HepG2 (cell line): ENCODE measurements around the gene CHPF. TPM values are rescaled to one million over a fixed set of nuclear protein-coding genes. Genes with fewer than 3 reads are reported as not detected.
A peak's percentile ranks its signal among the peaks of the same experiment; 100 is the strongest.

ENCODE experiments used
- HOXD1 ChIP-seq: sonication (generic); formaldehyde crosslinking; IDR thresholded peaks from 2 replicates; pipeline ENCODE4 v1.5.0; 2020; ENCODE audit warnings: missing genetic modification reagents
- IRX3 ChIP-seq: sonication (generic); formaldehyde crosslinking; IDR thresholded peaks from 2 replicates; pipeline ENCODE4 v1.8.1; 2023; ENCODE audit warnings: mild to moderate bottlenecking, low read depth, missing genetic modification reagents, borderline replicate concordance
- KLF11 ChIP-seq: IDR thresholded peaks from 2 replicates; pipeline ENCODE4 v1.6.1; 2016; ENCODE audit warnings: missing compliant biosample characterization
- NR2F2 ChIP-seq: IDR thresholded peaks from 2 replicates; pipeline ENCODE4 v1.6.1; 2012; ENCODE audit warnings: low read depth, inconsistent platforms, borderline replicate concordance
- RBFOX2 ChIP-seq: fragments of 200-400 bp; formaldehyde crosslinking; IDR thresholded peaks from 2 replicates; pipeline ENCODE4 v1.6.1; 2017; ENCODE audit warnings: low read depth, mild to moderate bottlenecking, low read length
- SNAI1 ChIP-seq: sonication (generic); formaldehyde crosslinking; IDR thresholded peaks from 2 replicates; pipeline ENCODE4 v1.5.0; 2020; ENCODE audit warnings: mild to moderate bottlenecking, missing genetic modification reagents, borderline replicate concordance
- STAT5B ChIP-seq: sonication (generic); formaldehyde crosslinking; IDR thresholded peaks from 2 replicates; pipeline ENCODE4 v1.4.0; 2020; ENCODE audit warnings: missing genetic modification reagents
- TCF7 ChIP-seq: sonication (generic); IDR thresholded peaks from 2 replicates; pipeline ENCODE4 v1.6.1; 2016; ENCODE audit warnings: antibody characterized with exemption, low read depth
- TRIM24 ChIP-seq: sonication (generic); formaldehyde crosslinking; IDR thresholded peaks from 2 replicates; pipeline ENCODE4 v1.8.0; 2022; ENCODE audit warnings: mild to moderate bottlenecking, missing genetic modification reagents
- WIZ ChIP-seq: sonication (generic); formaldehyde crosslinking; IDR thresholded peaks from 2 replicates; pipeline ENCODE4 v1.5.1; 2020; ENCODE audit warnings: mild to moderate bottlenecking, missing genetic modification reagents
- ZNF24 ChIP-seq: fragments of 450-650 bp; IDR thresholded peaks from 2 replicates; pipeline ENCODE4 v1.6.1; 2017; ENCODE audit warnings: antibody characterized with exemption, mild to moderate bottlenecking
- polyA plus RNA-seq, 8 experiments: library from polyadenylated mRNA; depleted of rRNA in 3 of 8; stranded (reverse) in 7 of 8; unstranded in 1 of 8; fragments of >200 nt; fragmentation: Illumina TruSeq in 4 of 8; extraction: Trizol in 4 of 8; gene quantifications; 2 replicates each; pipeline versions ENCODE4 v1.2.1 to v1.2.3, GENCODE V29; 2011 to 2016; ENCODE audit warnings: low read depth in 4 of 8, missing spikeins in 1 of 8, mixed read lengths in 1 of 8; ENCODE audit not compliant: insufficient read depth in 1 of 8
- total RNA-seq, 5 experiments: library from RNA; depleted of rRNA; stranded (reverse); fragments of >200 nt; fragmentation: Illumina TruSeq; extraction: Trizol; gene quantifications; 2 replicates each; pipeline ENCODE4 v1.2.3, GENCODE V29; 2016; ENCODE audit warnings: low read depth in 1 of 5
- TF ChIP-seq, protein P1 (sequence below): IDR thresholded peaks from 2 replicates; pipeline ENCODE4 v1.6.1; 2016

Gene CHPF
- total and polyA plus RNA-seq, 2 of the 13 experiments (the other 11 are each of a cell fraction or from before 2014, with no cell fraction given) = 79.6 to 111 TPM

GRCh38 chr2:219575566-219576504 lies 32.2 kb upstream of the CHPF start (continued):
- TF ChIP-seq WIZ (CRISPR knock-in tag) (no peak), STAT5B (CRISPR knock-in tag) (no peak), HOXD1 (CRISPR knock-in tag) (peak; percentile 55; the same call in 1 of the 2 replicates), RBFOX2 (peak; percentile 55; the same call in 1 of the 2 replicates), TRIM24 (CRISPR knock-in tag) (no peak; the same call in 1 of the 2 replicates), KLF11 (CRISPR knock-in tag) (0 out of 2 replicates have a peak, but pooled peaks have one; percentile 21), SNAI1 (CRISPR knock-in tag) (no peak), IRX3 (CRISPR knock-in tag) (0 out of 2 replicates have a peak, but pooled peaks have one; percentile 27), TCF7 (peak; percentile 47), NR2F2 (peak; percentile 4; the same call in 1 of the 2 replicates), ZNF24 (no peak)
- TF ChIP-seq, protein P1, sequence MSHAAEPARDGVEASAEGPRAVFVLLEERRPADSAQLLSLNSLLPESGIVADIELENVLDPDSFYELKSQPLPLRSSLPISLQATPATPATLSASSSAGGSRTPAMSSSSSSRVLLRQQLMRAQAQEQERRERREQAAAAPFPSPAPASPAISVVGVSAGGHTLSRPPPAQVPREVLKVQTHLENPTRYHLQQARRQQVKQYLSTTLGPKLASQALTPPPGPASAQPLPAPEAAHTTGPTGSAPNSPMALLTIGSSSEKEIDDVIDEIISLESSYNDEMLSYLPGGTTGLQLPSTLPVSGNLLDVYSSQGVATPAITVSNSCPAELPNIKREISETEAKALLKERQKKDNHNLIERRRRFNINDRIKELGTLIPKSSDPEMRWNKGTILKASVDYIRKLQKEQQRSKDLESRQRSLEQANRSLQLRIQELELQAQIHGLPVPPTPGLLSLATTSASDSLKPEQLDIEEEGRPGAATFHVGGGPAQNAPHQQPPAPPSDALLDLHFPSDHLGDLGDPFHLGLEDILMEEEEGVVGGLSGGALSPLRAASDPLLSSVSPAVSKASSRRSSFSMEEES = 0 out of 2 replicates have a peak, but pooled peaks have one; percentile 39
- TF ChIP-seq, all 625 proteins: peak for 53
